Activated CD4-positive, alpha-beta T cell treated with anti-CD3 and anti-CD28 coated beads for 4 hours (primary cell): Measurements from ENCODE around the gene ESAM.

Experiments
- DNase-seq, 2 donors: peaks; one replicate each; pipeline ENCODE4 v3.0.0-alpha.2; 2020

The ESAM gene

DNA sequence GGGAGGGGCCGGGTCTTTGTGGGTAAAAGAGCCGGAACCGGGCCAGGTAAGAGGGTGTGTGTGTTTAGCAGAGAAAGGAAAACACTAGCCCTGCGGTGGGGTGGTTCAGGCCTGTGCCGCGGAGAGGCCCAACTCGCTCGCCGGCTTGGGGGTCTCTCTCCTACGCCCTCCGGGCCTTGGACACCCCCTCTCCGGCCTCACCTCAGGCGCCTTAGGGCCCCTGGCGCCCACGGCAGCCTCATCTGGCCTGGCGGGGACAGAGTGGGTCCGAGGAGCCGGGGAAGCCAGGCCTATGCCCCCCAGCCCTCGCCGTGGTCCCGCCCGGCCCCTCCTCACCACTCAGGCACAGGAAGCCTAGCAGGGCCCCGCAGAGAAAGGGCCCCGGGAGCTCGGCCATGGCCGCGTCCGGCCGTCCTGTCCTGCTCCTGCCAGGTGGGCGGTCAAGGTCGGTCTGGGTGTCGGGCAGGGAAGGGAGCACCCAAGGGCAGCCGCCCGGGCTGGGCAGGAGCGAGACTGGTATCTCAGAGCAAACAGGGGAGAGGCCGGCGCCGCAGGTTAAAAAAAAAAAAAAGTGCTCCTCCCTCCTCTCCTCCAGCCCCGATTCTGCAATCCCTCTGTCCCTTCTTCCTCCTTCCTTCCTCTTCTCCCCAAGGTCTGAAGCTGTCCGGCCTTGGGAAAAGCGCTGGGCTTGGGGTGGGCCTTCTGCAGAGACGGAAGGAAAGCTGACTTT lies 10.2 kb downstream of the ESAM start, which contains the start of gene VSIG2:
VSIG2 (minus strand) TSS at position 515 of the 730 bp plus-strand sequence; CDS start at position 397, 118 bp downstream.
- DNase-seq: no peak

DNA sequence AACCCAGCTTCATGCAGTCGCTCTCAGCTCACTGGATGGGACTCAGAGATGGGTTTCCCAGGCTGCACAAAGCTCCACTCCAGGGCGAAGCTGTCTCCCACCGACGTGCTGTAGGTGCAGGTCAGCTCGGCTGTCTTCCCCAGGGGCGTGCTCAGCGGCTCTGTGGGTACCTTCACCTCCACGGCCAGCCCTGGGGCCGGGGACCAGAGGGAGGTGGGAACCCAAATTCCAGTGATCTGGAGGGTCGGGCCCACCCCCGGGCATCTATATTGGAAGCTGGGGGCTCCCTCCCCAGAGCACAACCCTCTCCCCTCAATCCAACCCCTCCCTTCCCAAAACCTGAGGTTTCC lies 10.7 kb downstream of the ESAM start:
- no peak for DNase-seq

DNA sequence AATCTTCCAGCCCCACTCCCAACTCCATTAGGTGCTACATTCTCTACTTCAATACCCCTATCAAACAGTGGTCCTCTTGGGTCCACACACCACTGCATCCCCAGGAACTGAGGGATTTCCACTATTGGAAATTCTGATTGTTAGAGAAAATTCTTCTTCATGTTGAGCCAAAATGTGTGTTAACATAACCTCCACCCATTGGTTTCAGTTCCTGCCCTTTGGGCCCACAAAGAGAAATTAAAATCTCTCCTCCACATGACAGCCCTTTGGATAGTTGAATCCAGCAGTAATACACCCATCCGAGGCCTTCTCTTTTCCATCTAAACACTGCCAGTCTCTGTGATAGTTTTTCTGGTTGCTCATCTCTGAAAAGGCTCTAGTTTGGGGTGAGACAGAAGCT lies 12.2 kb downstream of the ESAM start:
- no peak for DNase-seq

DNA sequence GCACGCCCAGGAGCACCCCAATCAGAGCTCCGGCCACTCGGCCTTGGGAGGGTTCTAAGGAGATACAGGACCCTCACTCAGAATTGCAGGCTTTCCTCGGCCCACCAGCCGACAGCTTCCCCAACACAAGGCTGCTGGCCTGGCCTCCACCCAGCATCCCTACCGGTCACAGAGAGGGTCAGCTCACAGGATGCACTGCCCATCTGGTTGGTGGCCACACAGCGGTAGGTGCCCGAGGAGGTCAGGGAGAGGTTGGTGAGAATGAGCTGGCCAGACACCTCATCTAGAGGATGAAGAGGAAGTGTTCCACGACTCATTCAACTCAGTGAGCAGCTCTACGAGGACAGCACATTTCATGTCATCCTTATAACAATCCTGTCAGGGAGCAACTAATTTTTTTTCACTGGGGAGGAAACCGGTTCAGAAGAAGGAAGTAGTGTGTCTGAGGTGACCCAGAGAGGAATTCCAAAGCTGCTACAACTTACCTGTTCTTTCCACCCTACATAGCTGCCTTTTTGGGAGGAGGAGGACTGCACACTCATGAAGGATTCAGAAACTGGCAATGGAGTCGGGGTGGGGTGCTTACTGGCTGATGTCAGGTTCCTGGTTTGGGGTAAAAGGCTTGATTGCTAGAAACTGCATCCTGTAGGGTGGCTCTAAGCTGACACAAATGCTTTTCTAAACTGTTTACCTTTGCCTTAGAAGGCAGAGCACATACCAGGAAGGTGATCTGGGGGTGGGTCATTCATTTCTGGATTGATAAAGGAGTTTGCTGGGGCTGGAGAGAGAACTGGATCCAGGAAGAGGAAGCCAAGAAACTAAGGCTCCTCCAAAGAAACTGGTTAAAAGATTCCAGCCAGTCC lies 13.4 kb downstream of the ESAM start:
- no peak for DNase-seq

DNA sequence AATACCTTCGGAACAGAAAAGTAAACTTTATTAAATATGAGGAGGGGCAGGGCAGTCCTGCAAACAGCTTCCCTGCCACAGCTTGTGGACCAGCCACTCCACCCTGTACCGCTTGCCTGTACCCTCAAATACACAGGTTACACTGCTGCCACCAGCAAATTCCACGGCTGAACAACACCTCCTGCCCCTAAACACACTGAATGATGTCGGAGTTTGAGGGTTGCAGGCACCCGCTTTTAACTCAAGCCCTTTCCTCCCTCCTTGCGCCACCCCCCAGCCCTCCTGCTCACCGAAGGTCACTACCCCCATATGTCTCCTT lies 14.0 kb downstream of the ESAM start:
- DNase-seq: no peak

DNA sequence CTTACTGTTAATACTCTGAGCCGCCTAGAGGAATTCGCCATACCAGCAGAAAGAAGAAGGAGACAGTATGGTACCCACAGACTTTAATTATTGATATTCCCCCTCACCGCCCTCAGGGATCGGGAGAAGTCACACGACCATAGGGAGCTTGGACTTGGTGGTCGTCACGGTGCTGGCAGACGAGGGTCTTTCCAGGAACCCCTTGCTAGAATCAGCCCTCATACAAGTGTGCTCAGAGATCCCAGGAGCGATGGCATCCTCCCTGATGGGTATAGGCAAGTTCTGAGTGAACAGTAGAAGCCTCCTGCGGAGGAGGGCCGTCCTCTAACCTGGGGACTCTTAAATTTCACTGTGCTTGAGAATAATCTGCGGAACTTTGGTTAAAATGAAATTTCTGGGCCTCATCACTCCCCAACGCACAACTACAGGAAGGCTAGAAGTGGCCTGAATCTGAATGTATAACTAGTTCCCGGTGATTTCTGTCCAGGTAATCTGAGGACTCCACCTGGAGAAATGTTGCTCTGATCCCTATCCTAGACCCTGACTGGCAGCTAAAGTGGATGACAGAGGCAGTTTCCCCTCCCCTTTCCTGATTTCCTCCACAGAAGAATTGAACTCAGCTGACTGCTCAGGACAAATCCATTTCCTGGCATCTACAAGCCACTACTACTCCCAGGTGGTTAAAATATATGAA lies 14.5 kb downstream of the ESAM start:
- no peak for DNase-seq

DNA sequence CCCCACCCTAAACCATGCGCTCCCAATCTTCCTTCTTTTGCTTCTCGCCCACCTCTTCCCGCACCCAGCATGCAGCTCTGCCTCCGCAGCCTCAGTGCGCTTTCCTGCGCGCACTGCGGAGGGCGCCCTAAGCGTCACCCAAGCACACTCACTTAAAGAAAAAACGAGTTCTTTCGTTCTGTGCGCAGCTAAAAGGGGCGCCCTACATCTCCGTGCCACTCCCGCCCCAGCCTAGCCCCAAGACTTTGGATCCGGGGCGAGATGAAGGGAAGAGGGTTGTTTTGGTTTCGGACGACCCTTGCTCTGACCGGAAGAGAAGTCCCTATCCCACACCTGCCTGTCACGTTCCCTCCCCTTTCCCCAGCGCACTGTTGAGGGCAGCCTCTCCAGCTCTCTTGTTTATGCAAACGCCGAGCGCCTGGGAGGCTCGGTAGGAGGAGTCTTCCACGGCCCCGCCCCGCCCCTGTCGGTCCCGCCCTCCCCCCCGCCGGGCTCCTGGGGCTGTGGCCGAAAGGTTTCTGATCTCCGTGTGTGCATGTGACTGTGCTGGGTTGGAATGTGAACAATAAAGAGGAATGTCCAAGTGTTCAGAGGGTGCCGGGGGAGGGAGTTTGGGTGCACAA lies 15.4 kb downstream of the ESAM start:
- peak; percentile 75 to 79 for DNase-seq

DNA sequence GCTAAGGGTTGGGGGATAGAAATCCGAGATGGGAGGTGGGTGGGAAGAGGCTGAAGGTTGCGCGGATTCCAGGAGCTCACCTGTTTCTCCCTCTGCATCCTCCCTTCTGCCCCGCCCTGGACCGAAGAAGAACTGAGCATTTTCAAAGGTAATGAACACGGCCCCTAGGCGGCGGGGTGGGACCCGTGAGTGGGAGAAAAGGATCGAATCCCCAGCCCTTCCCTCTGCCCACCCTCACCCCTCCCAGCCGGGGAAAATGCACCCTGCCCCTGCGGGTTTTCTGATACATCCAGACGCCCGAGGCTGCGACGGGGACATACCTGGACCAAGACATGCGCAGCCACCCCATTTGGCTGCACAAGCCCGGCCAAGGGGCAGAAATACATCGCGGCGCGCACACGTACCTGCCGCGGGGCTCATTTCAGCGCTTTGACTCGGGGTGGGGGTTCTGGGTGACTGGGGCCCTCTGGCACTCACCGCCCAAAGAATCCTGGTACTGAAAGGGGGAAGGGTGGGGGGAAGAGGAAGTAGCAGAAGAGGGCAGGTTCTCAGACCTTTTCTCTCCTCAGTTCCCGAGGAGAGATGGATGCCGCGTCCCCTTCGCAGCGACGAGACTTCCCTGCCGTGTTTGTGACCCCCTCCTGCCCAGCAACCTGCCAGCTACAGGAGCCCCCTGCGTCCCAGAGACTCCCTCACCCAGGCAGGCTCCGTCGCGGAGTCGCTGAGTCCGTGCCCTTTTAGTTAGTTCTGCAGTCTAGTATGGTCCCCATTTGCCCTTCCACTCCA lies 16.1 kb downstream of the ESAM start:
- DNase-seq: peak in 1 of 2 donors; percentile 29

DNA sequence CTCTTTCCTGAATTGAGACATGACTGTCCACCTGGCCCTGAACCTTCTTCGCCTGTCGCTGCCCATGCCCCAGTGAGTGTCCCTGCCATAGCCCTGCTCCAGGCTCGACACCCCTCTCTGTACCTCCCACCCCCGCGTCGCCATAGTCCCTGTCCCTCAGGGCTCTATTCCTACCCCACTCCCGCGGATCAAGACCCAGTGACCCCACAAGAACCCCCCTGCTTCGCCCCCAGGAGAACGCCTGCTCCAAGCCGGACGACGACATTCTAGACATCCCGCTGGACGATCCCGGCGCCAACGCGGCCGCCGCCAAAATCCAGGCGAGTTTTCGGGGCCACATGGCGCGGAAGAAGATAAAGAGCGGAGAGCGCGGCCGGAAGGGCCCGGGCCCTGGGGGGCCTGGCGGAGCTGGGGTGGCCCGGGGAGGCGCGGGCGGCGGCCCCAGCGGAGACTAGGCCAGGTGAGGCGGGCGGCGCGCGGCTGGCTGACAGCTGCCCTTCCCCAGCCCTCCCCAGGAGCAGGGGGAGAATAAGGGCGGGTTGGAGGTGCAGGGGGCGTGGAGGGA lies 16.7 kb downstream of the ESAM start:
- DNase-seq: no peak

DNA sequence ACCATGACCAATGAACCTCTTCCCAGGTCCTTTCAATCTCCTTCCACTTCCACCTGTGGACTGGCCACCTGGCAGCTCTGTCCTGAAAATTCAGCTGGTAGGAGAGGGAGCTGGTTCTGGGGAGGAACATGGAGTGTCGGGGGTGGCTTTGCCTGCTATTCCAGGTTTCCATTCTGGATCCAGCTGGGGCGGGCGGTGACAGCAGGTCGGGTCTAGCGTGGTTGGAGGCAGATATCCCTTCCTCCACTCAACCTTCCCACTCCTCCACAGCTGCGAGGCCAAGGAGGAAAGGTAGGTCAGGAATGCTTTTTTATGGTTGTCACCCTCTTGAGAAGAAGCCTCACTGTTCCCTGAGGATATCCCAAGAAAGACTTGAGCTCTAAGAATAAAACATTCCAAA lies 19.0 kb downstream of the ESAM start:
- DNase-seq: no peak

DNA sequence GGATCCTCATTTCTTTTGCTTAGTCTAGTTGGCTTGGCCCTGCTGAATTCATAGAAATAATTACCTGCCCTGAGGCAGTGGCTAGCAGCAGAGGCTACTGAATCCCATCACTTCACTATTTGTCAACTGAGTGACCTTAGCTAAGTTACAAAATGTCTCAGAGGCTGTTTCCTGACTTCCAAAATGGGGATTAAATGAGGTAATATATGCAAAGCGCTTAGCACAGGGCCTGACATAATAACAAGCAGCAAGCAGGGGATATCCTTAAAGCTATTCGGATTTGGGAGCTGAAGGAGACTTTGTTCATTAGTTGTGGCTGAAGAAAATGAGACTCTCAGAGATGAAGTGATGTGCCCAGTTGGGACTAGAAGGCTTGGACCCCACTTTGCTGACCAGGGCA lies 19.5 kb downstream of the ESAM start:
- DNase-seq: no peak

DNA sequence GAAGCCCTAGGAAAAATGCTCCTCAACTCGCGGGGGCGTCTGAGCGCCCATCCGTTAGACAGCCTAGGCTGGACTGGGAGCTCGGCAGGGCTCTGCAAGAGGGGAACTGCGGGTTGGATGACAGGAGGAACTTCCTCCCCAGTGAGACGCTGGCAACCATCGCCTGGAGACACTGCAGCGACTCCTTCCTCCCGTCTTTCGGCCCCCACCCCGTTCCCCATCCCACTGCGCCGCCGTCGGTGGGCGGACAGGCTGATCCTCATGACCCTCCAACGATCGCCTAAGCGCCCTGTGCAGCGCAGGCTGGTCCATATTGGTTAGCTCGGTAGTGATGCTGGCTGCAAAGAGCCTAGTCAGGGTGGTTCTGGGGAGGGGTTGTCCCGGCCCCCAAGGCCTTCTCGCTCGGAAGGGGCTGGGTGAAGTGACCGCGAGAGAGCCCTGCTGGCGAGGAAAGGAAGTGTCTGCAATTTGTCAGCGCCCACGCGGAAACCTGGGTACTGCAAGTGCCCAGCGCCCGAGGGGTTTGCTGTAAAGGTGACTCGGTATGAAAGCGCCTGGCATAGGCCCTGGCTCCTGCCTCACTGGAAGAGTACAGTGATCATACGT lies 21.7 kb downstream of the ESAM start:
- DNase-seq: peak; percentile 53 to 56

DNA sequence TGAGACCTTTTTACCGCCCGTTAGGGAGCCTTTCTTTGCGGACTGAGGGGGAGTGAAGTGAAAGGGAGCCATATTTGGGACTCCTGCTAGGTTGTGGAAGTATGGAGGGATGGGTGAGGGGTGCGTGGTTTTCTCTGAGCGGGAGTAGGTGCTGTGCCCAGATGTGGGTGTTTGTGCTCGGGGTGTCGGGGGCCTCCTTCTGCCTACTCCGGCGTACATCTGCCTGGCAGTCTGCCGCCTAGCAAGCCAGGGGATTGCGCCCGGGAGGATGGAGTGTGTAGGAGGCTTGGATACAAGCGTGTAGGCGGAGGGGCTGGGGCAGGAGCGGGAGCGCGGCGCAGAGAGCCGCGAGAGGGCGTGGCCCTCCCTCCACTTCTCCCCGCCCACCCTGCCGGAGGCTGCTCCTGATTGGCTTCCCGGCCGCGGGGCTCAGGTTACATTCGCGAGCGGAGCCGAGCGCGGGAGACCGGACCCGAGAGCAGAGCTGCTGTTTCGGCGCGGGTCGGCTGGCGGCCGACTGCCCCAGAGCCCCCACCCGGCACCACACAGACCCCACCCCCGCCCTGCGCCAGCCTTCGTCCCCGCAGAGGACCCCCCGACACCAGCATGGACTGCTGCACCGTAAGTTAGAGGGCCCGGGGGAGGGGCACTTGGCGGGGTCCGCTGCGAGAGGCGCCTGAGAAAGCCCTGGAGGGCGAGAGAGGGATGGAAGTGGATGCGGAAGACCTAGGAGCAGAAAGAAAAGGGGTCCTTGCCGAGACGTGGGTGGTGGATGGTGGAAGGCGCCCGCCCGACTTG lies 22.4 kb downstream of the ESAM start, which contains the start of gene NRGN:
NRGN (plus strand) TSS at position 464 of the 798 bp plus-strand sequence; CDS start at position 607, 143 bp downstream.
- peak; percentile 80 to 82 for DNase-seq

DNA sequence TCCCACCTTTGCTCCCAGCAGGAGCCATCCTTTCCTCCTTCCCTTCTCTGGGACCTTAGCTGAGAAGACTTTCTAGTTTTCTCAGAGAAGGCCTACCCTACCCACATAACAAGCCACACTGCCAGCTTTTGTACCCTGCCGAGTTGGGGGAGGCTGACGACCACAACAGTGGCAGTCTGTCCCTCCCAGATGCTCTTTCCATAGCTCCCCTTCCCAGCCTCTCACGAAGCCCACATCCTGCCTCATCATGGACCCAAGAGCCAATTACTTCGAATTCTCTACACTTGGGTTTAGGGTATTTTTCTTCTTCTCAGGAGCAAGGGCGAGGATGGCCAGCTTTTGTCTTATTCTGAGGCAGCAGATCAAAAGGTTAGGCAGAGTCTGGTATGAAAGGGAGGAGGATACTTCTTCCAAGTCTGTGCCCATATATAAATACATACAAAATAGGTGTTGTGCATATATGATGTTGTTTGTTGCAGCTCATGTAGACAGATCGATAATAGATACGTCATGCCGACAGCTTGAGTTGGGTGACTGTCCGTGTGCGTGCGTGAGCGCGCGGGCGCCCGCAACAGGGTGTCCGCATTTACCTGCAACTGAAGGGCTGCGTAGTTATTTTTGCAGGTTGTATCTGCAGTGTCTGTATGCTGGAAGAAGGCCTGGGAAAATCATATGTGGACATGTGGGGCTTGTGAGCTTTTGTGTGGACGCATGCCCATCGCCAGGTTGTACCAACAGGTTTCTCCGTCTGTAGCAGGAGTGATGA lies 23.2 kb downstream of the ESAM start:
- no peak for DNase-seq

DNA sequence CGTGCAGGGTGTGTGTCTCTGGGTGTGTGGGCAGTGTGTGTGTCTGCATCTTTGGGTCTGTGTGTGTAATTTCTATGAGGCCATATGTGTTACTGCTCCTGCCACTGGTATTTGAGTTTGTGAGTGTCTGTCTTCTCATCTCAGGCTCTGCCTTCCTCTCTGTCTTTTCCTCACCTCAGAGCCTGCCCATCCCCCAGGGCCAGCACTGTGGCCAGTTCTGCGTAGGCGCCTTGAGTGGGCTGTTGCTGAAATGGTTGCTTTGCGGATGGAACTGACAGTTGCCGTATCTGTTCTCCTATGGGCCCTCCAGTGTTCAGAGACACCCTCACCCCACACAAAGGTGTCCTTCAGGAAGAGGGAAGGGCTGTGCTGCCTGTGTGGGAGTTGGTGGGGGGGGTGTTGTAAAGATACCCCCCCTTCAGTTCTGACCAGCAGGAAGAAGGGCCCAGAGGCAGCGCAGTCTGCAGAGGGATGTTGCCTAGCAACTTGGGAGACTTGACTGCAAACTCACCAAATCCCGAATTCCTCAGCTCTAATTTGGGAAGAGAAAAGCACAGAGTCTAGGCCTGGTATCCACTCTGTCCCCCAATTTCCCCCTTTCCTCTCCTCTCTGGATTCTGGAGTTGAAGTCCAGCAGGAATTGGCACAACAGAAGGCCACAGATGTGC lies 24.3 kb downstream of the ESAM start:
- DNase-seq: no peak

DNA sequence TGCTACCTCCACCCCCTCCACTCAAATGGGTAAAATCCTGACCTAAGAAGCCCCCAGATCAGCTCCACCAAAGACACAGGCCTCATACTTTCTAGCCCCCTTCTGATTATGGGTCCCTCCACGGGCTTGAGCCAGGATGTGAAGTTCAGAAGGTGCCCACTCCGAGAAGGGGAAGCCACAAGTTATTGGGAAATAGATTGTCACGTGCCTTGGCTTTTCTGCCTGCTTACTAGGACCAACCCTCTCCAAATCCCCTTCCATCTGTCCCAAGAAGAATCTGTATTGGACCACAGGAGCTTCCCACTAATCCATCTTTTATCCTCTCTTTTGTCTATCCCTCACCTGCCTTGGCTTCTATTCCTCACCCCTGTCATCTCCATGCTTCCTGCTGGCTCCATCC lies 25.4 kb downstream of the ESAM start:
- DNase-seq: no peak

DNA sequence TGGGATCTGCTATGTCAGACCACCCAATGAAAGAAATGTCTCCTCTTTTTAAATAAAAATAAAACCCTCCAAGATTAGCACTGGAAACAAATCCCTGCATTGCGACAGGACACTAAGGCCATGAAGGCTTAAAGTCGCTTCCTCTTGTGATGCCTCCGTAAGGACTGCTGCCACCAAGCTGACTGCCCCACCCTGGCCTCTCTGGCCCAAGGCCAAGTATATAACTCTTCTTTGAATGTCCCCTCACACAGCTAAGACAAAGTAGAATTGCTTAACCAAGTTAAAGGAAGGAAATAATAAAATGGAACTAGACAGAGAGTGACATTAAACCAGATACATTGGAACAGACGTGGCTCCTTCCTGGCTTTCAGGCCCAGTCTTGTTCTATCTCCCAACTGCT lies 29.9 kb downstream of the ESAM start:
- DNase-seq: no peak

DNA sequence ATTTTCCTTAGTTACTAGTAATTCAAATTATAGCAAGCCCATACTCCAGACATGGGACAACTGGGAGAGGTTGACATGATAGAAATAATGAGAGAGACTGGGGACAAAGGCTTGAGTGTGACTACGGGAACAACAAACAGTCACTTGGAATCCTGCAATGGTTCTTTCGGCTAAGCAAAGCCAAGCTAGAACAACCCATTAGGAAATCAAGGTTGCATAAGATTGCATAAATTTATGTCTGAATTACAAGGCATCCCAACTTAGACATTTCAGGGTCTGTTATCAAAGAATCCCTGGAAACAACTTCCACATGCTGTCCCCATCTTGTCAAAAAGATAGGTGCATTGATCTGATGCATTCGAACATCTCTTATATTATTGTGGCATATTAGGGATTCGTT lies 32.5 kb downstream of the ESAM start:
- DNase-seq: no peak

DNA sequence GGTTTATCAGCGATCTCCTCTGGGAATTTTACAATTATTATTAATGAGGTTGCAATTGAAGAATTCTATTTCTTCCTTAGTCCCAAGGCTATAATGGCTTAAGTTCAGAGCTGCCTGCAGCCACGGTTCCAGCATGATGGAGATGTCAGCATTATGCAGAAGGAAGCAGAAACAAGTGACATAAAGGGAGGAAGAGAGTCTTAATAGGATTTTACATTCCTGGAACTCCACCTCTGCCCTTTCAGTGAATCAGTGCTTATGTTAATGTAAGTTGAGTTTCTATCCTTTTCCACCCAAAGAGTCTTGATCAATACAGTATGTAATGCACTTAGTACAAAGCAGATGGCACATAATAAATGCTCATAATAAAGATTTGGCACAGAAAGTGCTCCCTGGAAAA lies 34.0 kb downstream of the ESAM start:
- no peak for DNase-seq
